Stomach (tissue), 4 donors: ENCODE results near the gene EVPLL.
"Not testable (repeated sequence)": the region's sequence is repeated elsewhere in the genome, so short reads cannot be mapped to it uniquely, and the experiment has no call there.

Experiments
- POLR2A ChIP-seq, 4 donors: fragments of 450-650 bp; IDR thresholded peaks; one replicate each; pipeline ENCODE4 v1.6.1; 2016; ENCODE audit warnings: antibody characterized with exemption in 4 of 4, control low read depth in 2 of 4, mild to moderate bottlenecking in 1 of 4, moderate library complexity in 1 of 4
- POLR2AphosphoS5 ChIP-seq, 3 donors: sonication (generic); formaldehyde crosslinking; IDR thresholded peaks; one replicate each; pipeline ENCODE4 v1.6.1; 2016; ENCODE audit warnings: antibody characterized with exemption in 3 of 3

DNA sequence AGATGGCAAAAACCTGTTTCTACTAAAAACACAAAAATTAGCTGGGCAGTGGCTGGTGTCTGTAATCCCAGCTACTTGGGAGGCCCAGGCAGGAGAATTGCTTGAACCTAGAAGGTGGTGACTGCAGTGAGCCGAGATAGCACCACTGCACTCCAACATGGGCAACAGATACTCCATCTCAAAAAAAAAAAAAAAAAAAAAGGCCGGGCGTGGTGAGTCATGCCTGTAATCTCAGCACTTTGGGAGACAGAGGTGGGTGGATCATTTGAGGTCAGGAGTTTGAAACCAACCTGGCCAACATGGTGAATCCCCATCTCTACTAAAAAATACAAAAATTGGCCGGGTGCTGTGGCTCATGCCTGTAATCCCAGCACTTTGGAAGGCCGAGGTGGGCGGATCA is 4.4 kb upstream of the EVPLL start:
- TF ChIP-seq POLR2AphosphoS5, POLR2A (IDR thresholded peaks at IDR 0.05): not testable (repeated sequence)
